ENCODE data around the gene NFATC2. TPM values are rescaled to one million over a fixed set of nuclear protein-coding genes. Genes with fewer than 3 reads are reported as not detected.

NFATC2 gene
- total RNA-seq, 1 donor from 2014 or later, result 2.0 TPM

GRCh38 chr20:51506527-51507215 lies 35.8 kb downstream of the NFATC2 start:
- Mint-ChIP-seq H3K4me3 (ENCODE audit: unreplicated experiment) (no peak overlapping the region), H3K9me3 (ENCODE audit: low read depth) (no peaks in the 10 kb centered on the region)

DNA sequence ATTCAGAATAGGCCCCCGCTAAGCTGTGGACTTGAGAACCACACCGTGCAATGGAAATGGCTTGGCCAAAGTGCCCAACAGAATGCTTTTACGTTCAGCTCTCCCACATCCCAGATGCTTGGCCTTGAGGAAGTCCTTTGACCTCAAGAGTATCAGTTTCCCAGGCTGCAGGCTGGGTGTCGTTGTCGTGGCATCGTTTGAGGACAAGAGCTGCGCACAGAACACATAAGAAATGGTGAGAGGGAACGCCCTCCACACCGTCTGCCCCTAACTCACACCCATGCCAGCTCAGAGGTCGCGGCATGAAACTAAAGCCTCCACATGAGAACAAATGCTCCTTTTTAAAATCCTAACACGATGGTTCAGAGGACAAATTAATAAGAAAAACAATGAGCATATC lies 37.0 kb downstream of the NFATC2 start:
- TF ChIP-seq, protein P1, sequence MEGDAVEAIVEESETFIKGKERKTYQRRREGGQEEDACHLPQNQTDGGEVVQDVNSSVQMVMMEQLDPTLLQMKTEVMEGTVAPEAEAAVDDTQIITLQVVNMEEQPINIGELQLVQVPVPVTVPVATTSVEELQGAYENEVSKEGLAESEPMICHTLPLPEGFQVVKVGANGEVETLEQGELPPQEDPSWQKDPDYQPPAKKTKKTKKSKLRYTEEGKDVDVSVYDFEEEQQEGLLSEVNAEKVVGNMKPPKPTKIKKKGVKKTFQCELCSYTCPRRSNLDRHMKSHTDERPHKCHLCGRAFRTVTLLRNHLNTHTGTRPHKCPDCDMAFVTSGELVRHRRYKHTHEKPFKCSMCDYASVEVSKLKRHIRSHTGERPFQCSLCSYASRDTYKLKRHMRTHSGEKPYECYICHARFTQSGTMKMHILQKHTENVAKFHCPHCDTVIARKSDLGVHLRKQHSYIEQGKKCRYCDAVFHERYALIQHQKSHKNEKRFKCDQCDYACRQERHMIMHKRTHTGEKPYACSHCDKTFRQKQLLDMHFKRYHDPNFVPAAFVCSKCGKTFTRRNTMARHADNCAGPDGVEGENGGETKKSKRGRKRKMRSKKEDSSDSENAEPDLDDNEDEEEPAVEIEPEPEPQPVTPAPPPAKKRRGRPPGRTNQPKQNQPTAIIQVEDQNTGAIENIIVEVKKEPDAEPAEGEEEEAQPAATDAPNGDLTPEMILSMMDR (IDR thresholded peaks at IDR 0.05), result no peak
- no peaks in the 10 kb centered on the region for H3K36me3 Mint-ChIP-seq (ENCODE audit: low read depth)
- no peaks in the 10 kb centered on the region for H3K9me3 Mint-ChIP-seq (ENCODE audit: low read depth)
- H3K4me3 Mint-ChIP-seq (ENCODE audit: unreplicated experiment), result no peak overlapping the region
- DNase-seq (ENCODE audit: low spot score), result no peak
- H3K27ac Mint-ChIP-seq (ENCODE audit: unreplicated experiment), result no peak overlapping the region
- H3K4me1 Mint-ChIP-seq (ENCODE audit: low read depth), result peaks cover 46% of the 10 kb centered on the region
- H3K27me3 Mint-ChIP-seq (ENCODE audit: low read depth), result no peaks in the 10 kb centered on the region

More at GRCh38 chr20:51506527-51507215, 35.8 kb downstream of the NFATC2 start:
- no peak for DNase-seq (ENCODE audit: low spot score)
- H3K36me3 Mint-ChIP-seq (ENCODE audit: low read depth), result no peaks in the 10 kb centered on the region
- H3K27me3 Mint-ChIP-seq (ENCODE audit: low read depth), result no peaks in the 10 kb centered on the region
- peaks cover 52% of the 10 kb centered on the region for H3K4me1 Mint-ChIP-seq (ENCODE audit: low read depth)
- TF ChIP-seq, protein P1 (IDR thresholded peaks at IDR 0.05), result no peak
- no peak overlapping the region for H3K27ac Mint-ChIP-seq (ENCODE audit: unreplicated experiment)

DNA sequence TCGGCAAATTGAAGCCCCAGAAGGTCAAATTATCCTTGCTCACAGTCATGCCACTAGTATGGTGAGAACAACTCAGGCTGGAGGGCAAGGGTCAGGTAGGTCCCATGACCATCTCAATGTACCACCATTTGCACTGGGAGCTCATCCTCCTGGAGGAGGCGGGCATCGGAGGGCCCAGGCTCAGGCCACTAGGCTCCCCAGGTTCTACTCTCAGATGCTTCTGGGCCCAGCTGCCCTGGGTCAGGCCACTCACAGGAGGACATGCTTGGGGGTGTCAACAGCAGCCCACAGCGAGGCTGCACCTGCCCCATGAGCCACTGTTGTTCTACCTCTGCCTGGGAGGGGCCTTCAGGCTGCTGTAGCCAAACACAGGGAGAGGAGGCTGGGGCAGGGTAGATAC lies 39.1 kb downstream of the NFATC2 start:
- H3K4me1 Mint-ChIP-seq (ENCODE audit: low read depth), result peaks cover 26% of the 10 kb centered on the region
- DNase-seq (ENCODE audit: low spot score), result no peak
- no peak overlapping the region for H3K27ac Mint-ChIP-seq (ENCODE audit: unreplicated experiment)
- H3K9me3 Mint-ChIP-seq (ENCODE audit: low read depth), result no peaks in the 10 kb centered on the region
- TF ChIP-seq, protein P1 (IDR thresholded peaks at IDR 0.05), result no peak
- no peaks in the 10 kb centered on the region for H3K27me3 Mint-ChIP-seq (ENCODE audit: low read depth)
- no peak overlapping the region for H3K4me3 Mint-ChIP-seq (ENCODE audit: unreplicated experiment)
- no peaks in the 10 kb centered on the region for H3K36me3 Mint-ChIP-seq (ENCODE audit: low read depth)

GRCh38 chr20:51500936-51501335 lies 41.6 kb downstream of the NFATC2 start:
- TF ChIP-seq, protein P1 (IDR thresholded peaks at IDR 0.05), result no peak
- H3K4me1 Mint-ChIP-seq (ENCODE audit: low read depth), result peaks cover 24% of the 10 kb centered on the region
- no peaks in the 10 kb centered on the region for H3K9me3 Mint-ChIP-seq (ENCODE audit: low read depth)
- H3K27me3 Mint-ChIP-seq (ENCODE audit: low read depth), result no peaks in the 10 kb centered on the region
- H3K27ac Mint-ChIP-seq (ENCODE audit: unreplicated experiment), result no peak overlapping the region
- no peaks in the 10 kb centered on the region for H3K36me3 Mint-ChIP-seq (ENCODE audit: low read depth)
- no peak overlapping the region for H3K4me3 Mint-ChIP-seq (ENCODE audit: unreplicated experiment)
- DNase-seq (ENCODE audit: low spot score), result no peak

DNA sequence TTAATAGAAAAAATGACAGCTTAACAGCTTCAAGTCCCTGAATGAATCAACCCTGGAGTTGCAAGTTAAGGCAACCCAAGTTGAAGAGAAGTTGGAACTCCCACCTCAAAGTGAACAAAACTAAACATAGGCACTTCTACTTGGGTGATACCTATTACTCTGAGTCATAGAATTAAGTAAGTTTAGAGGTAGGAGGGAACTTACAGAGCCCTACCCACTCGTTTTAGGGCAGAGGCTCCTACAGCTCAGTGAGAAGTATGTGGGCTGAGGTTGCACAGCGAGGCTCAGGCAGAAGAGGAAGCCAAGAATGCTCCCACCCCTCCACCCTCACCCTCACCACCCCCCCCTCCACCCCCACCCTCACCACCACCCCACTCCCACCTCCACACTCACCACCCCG lies 42.2 kb downstream of the NFATC2 start:
- no peak for DNase-seq (ENCODE audit: low spot score)
- Mint-ChIP-seq H3K4me3 (ENCODE audit: unreplicated experiment) (no peak overlapping the region), H3K36me3 (ENCODE audit: low read depth) (no peaks in the 10 kb centered on the region), H3K27me3 (ENCODE audit: low read depth) (no peaks in the 10 kb centered on the region), H3K27ac (ENCODE audit: unreplicated experiment) (no peak overlapping the region), H3K4me1 (ENCODE audit: low read depth) (peaks cover 24% of the 10 kb centered on the region), H3K9me3 (ENCODE audit: low read depth) (no peaks in the 10 kb centered on the region)
- TF ChIP-seq, protein P1 (IDR thresholded peaks at IDR 0.05), result no peak

Measured in chondrocyte (in vitro differentiated cells).